Esophagus muscularis mucosa (tissue), 4 donors: ENCODE results near the gene AFM. TPM values are rescaled to one million over a fixed set of nuclear protein-coding genes. Genes with fewer than 3 reads are reported as not detected.

Experiments
- DNase-seq: peaks from one replicate; pipeline ENCODE4 v3.0.0-alpha.2; 2017; ENCODE audit errors: extremely low spot score
- H3K27ac ChIP-seq, 4 donors: fragments of 200-600 bp; sonication (generic); replicated peaks in 1 of 4; 1 replicate in 3 of 4; 2 replicates in 1 of 4; pipeline ENCODE4 v1.5.1; 2016 to 2019; ENCODE audit warnings: mild to moderate bottlenecking in 1 of 4
- H3K27me3 ChIP-seq, 4 donors: fragments of 200-600 bp; sonication (generic); one replicate each; pipeline versions ENCODE4 v1.5.1 to v1.6.0; 2016 to 2019
- H3K36me3 ChIP-seq, 4 donors: fragments of 200-600 bp; sonication (generic); one replicate each; pipeline ENCODE4 v1.5.1; 2016 to 2019
- H3K4me1 ChIP-seq, 4 donors: fragments of 200-600 bp; sonication (generic); one replicate each; pipeline ENCODE4 v1.5.1; 2016 to 2019
- H3K4me3 ChIP-seq, 4 donors: fragments of 200-600 bp; sonication (generic); 1 replicate in 2 of 4; 2 replicates in 2 of 4; pipeline ENCODE4 v1.5.1; 2016 to 2019; ENCODE audit warnings: mild to moderate bottlenecking in 4 of 4, moderate library complexity in 1 of 4
- H3K9me3 ChIP-seq, 4 donors: fragments of 200-600 bp; sonication (generic); 1 replicate in 3 of 4; 2 replicates in 1 of 4; pipeline ENCODE4 v1.5.1; 2016 to 2019
- CTCF ChIP-seq, 3 experiments: fragments of 200-600 bp in 2 of 3; fragments of 450-650 bp in 1 of 3; sonication (generic) in 2 of 3; IDR thresholded peaks; one replicate each; pipeline ENCODE4 v1.5.1; 2017 to 2019; ENCODE audit warnings: antibody characterized with exemption in 3 of 3, mild to moderate bottlenecking in 2 of 3, moderate library complexity in 1 of 3
- EP300 ChIP-seq: sonication (generic); formaldehyde crosslinking; IDR thresholded peaks from one replicate; pipeline ENCODE4 v1.6.1; 2017; ENCODE audit warnings: antibody characterized with exemption
- POLR2A ChIP-seq: fragments of 450-650 bp; IDR thresholded peaks from one replicate; pipeline ENCODE4 v1.6.1; 2017; ENCODE audit warnings: antibody characterized with exemption, moderate library complexity, mild to moderate bottlenecking, low read depth
- POLR2AphosphoS5 ChIP-seq, 2 donors: sonication (generic); formaldehyde crosslinking; IDR thresholded peaks; one replicate each; pipeline ENCODE4 v1.6.1; 2017; ENCODE audit warnings: antibody characterized with exemption in 2 of 2
- WGBS: methylation state at CpG from one replicate; pipeline ENCODE4 v1.1.5; 2018; 5-methylcytosine and 5-hydroxymethylcytosine counted together
- intact Hi-C: fragments of 100-400 bp; cut with DNase I; formaldehyde crosslinking; loops from one replicate; pipeline ENCODE4 v1.15.1; 2023
- total RNA-seq, 4 donors: library from RNA; depleted of rRNA; stranded (reverse); fragments of >200 nt; gene quantifications; one replicate each; pipeline versions ENCODE4 v1.1.0 to v1.2.1, GENCODE V29; 2016

AFM gene
- total RNA-seq, 4 donors from 2014 or later, result not detected

GRCh38 chr4:73499996-73500765 is 18.6 kb downstream of the AFM start:
- no peaks in the 10 kb centered on the region for H3K27me3 ChIP-seq
- no peak for TF ChIP-seq CTCF (IDR thresholded peaks at IDR 0.05)
- no peak for TF ChIP-seq POLR2A
- TF ChIP-seq EP300, result no peak
- TF ChIP-seq POLR2AphosphoS5 (IDR thresholded peaks at IDR 0.05), result no peak
- H3K27ac ChIP-seq, result no peak overlapping the region
- intact Hi-C loops, result no loop called here
- no peak for DNase-seq
- H3K9me3 ChIP-seq, result no peaks in the 10 kb centered on the region
- no peaks in the 10 kb centered on the region for H3K36me3 ChIP-seq
- 61% methylated on average over 4 of the region's 4 CpGs for WGBS
- peaks cover 0 to 5% (median 0%) of the 10 kb centered on the region in 4 donors for H3K4me1 ChIP-seq
- no peak overlapping the region for H3K4me3 ChIP-seq

DNA sequence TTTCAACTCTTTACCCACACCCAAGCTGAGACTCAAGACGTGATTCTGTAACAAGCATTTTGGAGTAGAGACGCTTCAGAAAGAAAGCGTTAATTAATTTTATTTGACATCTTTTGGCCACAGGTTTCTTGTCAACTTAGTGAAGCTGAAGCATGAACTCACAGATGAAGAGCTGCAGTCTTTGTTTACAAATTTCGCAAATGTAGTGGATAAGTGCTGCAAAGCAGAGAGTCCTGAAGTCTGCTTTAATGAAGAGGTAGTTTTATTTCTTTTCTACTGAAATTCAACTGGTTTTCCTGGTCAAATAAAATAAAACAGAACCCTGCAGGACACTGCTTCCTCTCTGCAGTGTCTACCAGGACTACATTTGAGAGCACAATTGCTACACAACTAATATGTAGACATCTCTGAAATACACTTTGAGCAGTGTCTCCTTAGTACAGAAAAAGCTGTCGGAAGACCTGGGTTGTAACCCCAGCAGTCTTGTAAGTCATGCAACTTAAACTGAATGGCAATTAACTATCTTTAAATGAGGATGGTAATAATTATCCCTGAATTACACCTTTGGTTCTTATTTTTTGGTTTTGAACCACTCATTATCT is 20.2 kb downstream of the AFM start:
- Histone ChIP-seq H3K4me1 (peaks cover 0 to 5% (median 0%) of the 10 kb centered on the region in 4 donors), H3K36me3 (no peaks in the 10 kb centered on the region), H3K27ac (no peak overlapping the region), H3K27me3 (no peaks in the 10 kb centered on the region), H3K9me3 (no peaks in the 10 kb centered on the region), H3K4me3 (no peak overlapping the region)
- TF ChIP-seq POLR2A, result no peak
- no peak for TF ChIP-seq POLR2AphosphoS5 (IDR thresholded peaks at IDR 0.05)
- no peak for TF ChIP-seq EP300
- no peak for TF ChIP-seq CTCF (IDR thresholded peaks at IDR 0.05)
- intact Hi-C loops, result no loop called here
- no peak for DNase-seq
- 48% methylated on average over 5 of the region's 5 CpGs for WGBS

GRCh38 chr4:73505567-73505966 is 24.0 kb downstream of the AFM start:
- intact Hi-C loops, result no loop called here
- TF ChIP-seq CTCF (IDR thresholded peaks at IDR 0.05) (no peak), POLR2A (no peak), POLR2AphosphoS5 (IDR thresholded peaks at IDR 0.05) (no peak), EP300 (no peak)
- H3K27ac ChIP-seq, result no peak overlapping the region
- peaks cover 0 to 3% (median 0%) of the 10 kb centered on the region in 4 donors for H3K4me1 ChIP-seq
- 84% methylated on average over 2 of the region's 2 CpGs for WGBS
- no peaks in the 10 kb centered on the region for H3K36me3 ChIP-seq
- H3K4me3 ChIP-seq, result no peak overlapping the region
- H3K27me3 ChIP-seq, result no peaks in the 10 kb centered on the region
- no peak for DNase-seq
- H3K9me3 ChIP-seq, result no peaks in the 10 kb centered on the region

DNA sequence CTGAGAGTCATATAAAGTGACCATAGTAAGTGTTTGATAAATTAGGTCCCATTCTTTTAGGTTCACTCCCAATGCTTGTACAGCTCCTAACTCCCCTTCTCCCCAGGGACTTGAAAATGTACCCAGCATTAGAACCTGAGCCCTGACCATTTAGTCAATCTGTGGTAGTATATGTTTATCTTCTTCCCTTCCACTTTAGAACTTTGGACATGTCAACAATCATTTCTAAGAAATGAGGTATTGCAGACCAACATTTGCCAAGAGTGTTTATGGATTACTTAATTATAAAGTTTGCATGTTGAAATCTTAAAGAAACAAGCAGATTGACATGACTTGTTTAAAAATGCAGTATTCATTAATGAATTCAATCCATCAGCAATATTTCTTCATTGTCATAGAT is 26.0 kb downstream of the AFM start:
- no peaks in the 10 kb centered on the region for H3K9me3 ChIP-seq
- no peak overlapping the region for H3K27ac ChIP-seq
- no peak overlapping the region for H3K4me3 ChIP-seq
- no peak for TF ChIP-seq POLR2A
- no peak for TF ChIP-seq EP300
- TF ChIP-seq POLR2AphosphoS5 (IDR thresholded peaks at IDR 0.05), result no peak
- TF ChIP-seq CTCF (IDR thresholded peaks at IDR 0.05), result no peak
- DNase-seq, result no peak
- intact Hi-C loops, result no loop called here
- H3K27me3 ChIP-seq, result no peaks in the 10 kb centered on the region
- no peaks in the 10 kb centered on the region for H3K36me3 ChIP-seq
- no peaks in the 10 kb centered on the region for H3K4me1 ChIP-seq
